H1 (cell line): ENCODE measurements around the gene NKD2. TPM values are rescaled to one million over a fixed set of nuclear protein-coding genes. Genes with fewer than 3 reads are reported as not detected.

ENCODE experiments used
- EGR1 ChIP-seq: IDR thresholded peaks from 2 replicates; pipeline ENCODE4 v1.6.1; 2011; ENCODE audit warnings: low read depth, low read length, borderline replicate concordance
- polyA plus RNA-seq, 7 experiments: library from polyadenylated mRNA; depleted of rRNA in 3 of 7; stranded (reverse) in 5 of 7; unstranded in 2 of 7; fragments of >200 nt in 5 of 7; fragments of 200-250 nt in 2 of 7; gene quantifications; 1 replicate in 5 of 7; 2 replicates in 1 of 7; 4 replicates in 1 of 7; pipeline versions ENCODE4 v1.2.1 to v1.2.3, GENCODE V29; 2011 to 2013; ENCODE audit warnings: missing spikeins in 2 of 7, mixed read lengths in 2 of 7
- total RNA-seq: library from RNA; stranded (reverse); fragmentation: NEBNext Ultra II Directional; extraction: Animal tissue kit (Norgen Biotek cat#: 25700); gene quantifications from 2 replicates; pipeline ENCODE4 v1.2.1, GENCODE V29; 2021
- TF ChIP-seq, protein P1 (sequence below): fragments of 300-600 bp; sonication (generic); IDR thresholded peaks from 2 replicates; pipeline ENCODE4 v1.7.1; 2012; ENCODE audit warnings: low read length, moderate library complexity, mild to moderate bottlenecking, inconsistent platforms; ENCODE audit not compliant: insufficient replicate concordance

Gene NKD2
- total and polyA plus RNA-seq, 2 of the 8 experiments (the other 6 are each of a cell fraction or from before 2014, with no cell fraction given), result 5.5 to 7.9 TPM

GRCh38 chr5:1037123-1037670 is 28.6 kb downstream of the NKD2 start (continued):
- TF ChIP-seq, protein P1, sequence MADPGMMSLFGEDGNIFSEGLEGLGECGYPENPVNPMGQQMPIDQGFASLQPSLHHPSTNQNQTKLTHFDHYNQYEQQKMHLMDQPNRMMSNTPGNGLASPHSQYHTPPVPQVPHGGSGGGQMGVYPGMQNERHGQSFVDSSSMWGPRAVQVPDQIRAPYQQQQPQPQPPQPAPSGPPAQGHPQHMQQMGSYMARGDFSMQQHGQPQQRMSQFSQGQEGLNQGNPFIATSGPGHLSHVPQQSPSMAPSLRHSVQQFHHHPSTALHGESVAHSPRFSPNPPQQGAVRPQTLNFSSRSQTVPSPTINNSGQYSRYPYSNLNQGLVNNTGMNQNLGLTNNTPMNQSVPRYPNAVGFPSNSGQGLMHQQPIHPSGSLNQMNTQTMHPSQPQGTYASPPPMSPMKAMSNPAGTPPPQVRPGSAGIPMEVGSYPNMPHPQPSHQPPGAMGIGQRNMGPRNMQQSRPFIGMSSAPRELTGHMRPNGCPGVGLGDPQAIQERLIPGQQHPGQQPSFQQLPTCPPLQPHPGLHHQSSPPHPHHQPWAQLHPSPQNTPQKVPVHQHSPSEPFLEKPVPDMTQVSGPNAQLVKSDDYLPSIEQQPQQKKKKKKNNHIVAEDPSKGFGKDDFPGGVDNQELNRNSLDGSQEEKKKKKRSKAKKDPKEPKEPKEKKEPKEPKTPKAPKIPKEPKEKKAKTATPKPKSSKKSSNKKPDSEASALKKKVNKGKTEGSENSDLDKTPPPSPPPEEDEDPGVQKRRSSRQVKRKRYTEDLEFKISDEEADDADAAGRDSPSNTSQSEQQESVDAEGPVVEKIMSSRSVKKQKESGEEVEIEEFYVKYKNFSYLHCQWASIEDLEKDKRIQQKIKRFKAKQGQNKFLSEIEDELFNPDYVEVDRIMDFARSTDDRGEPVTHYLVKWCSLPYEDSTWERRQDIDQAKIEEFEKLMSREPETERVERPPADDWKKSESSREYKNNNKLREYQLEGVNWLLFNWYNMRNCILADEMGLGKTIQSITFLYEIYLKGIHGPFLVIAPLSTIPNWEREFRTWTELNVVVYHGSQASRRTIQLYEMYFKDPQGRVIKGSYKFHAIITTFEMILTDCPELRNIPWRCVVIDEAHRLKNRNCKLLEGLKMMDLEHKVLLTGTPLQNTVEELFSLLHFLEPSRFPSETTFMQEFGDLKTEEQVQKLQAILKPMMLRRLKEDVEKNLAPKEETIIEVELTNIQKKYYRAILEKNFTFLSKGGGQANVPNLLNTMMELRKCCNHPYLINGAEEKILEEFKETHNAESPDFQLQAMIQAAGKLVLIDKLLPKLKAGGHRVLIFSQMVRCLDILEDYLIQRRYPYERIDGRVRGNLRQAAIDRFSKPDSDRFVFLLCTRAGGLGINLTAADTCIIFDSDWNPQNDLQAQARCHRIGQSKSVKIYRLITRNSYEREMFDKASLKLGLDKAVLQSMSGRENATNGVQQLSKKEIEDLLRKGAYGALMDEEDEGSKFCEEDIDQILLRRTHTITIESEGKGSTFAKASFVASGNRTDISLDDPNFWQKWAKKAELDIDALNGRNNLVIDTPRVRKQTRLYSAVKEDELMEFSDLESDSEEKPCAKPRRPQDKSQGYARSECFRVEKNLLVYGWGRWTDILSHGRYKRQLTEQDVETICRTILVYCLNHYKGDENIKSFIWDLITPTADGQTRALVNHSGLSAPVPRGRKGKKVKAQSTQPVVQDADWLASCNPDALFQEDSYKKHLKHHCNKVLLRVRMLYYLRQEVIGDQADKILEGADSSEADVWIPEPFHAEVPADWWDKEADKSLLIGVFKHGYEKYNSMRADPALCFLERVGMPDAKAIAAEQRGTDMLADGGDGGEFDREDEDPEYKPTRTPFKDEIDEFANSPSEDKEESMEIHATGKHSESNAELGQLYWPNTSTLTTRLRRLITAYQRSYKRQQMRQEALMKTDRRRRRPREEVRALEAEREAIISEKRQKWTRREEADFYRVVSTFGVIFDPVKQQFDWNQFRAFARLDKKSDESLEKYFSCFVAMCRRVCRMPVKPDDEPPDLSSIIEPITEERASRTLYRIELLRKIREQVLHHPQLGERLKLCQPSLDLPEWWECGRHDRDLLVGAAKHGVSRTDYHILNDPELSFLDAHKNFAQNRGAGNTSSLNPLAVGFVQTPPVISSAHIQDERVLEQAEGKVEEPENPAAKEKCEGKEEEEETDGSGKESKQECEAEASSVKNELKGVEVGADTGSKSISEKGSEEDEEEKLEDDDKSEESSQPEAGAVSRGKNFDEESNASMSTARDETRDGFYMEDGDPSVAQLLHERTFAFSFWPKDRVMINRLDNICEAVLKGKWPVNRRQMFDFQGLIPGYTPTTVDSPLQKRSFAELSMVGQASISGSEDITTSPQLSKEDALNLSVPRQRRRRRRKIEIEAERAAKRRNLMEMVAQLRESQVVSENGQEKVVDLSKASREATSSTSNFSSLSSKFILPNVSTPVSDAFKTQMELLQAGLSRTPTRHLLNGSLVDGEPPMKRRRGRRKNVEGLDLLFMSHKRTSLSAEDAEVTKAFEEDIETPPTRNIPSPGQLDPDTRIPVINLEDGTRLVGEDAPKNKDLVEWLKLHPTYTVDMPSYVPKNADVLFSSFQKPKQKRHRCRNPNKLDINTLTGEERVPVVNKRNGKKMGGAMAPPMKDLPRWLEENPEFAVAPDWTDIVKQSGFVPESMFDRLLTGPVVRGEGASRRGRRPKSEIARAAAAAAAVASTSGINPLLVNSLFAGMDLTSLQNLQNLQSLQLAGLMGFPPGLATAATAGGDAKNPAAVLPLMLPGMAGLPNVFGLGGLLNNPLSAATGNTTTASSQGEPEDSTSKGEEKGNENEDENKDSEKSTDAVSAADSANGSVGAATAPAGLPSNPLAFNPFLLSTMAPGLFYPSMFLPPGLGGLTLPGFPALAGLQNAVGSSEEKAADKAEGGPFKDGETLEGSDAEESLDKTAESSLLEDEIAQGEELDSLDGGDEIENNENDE, result no peak
- TF ChIP-seq EGR1, result no peak
